ENCODE measurements around the gene IGFBP3. TPM values are rescaled to one million over a fixed set of nuclear protein-coding genes. Genes with fewer than 3 reads are reported as not detected.

The IGFBP3 gene
- total RNA-seq (2021) (2.9 to 4.9 TPM (median 4.3 TPM) in 3 replicates), Bru-seq, nascent RNA (percentile 43 among the genes with signal in this experiment)
- long read RNA-seq, experiment 1, transcript IGFBP3-201 (5 exons, 2,262 nt), result major isoform, 8 of 9 reads
- long read RNA-seq, experiment 1, partial matches to known transcripts, result 0 of 9 reads
- long read RNA-seq, experiment 1, other reads (novel, unspliced or antisense), result 1 of 9 reads
- long read RNA-seq, experiment 2, partial matches to known transcripts, result 0 of 7 reads
- long read RNA-seq, experiment 2, other reads (novel, unspliced or antisense), result 3 of 7 reads
- long read RNA-seq, experiment 3, result 0 reads

- ChIA-PET CTCF (interaction anchor here (0.6 to 4.2 kb wide), 12 partner anchors 9 to 1260 kb away, joined by 3 to 59 read pairs (median 7); no protein-coding TSS in a partner anchor), POLR2A (interaction anchor here (0.6 kb wide), 2 partner anchors 47 to 412 kb away, joined by 3 to 6 read pairs; no protein-coding TSS in a partner anchor)
- ATAC-seq, result peak; percentile 77
- peak; percentile 73 for DNase-seq (ENCODE audit: low spot score)
- Mint-ChIP-seq H3K27ac (no peak within 1 kb of the TSS), H3K36me3 (no peaks in the 10 kb centered on the region), H3K27me3 (ENCODE audit: low read depth) (peaks cover 66% of the 10 kb centered on the region), H3K4me3 (peak within 1 kb of the TSS; percentile 80), H3K9me3 (no peaks in the 10 kb centered on the region), H3K4me1 (peaks cover 51% of the 10 kb centered on the region)
- peak; percentile 35; the same call in 1 of the 2 replicates for TF ChIP-seq USF2 (CRISPR knock-in tag; IDR thresholded peaks at IDR 0.05)
- no peak for TF ChIP-seq ARID4B (CRISPR knock-in tag; IDR thresholded peaks at IDR 0.05; ENCODE audit: borderline replicate concordance)
- no peak for TF ChIP-seq NR2C2 (CRISPR knock-in tag; IDR thresholded peaks at IDR 0.05)
- no peak for TF ChIP-seq ATF2 (CRISPR knock-in tag; IDR thresholded peaks at IDR 0.05; ENCODE audit: borderline replicate concordance, low read depth)
- TF ChIP-seq RELA (CRISPR knock-in tag; IDR thresholded peaks at IDR 0.05; ENCODE audit: borderline replicate concordance), result 0 out of 2 replicates have a peak, but pooled peaks have one; percentile 32
- no peak for TF ChIP-seq NFATC4 (CRISPR knock-in tag; IDR thresholded peaks at IDR 0.05)
- TF ChIP-seq CREM (CRISPR knock-in tag; IDR thresholded peaks at IDR 0.05), result no peak; the same call in 1 of the 2 replicates
- no peak; the same call in 1 of the 2 replicates for TF ChIP-seq JUN (CRISPR knock-in tag; IDR thresholded peaks at IDR 0.05)
- TF ChIP-seq ZNF121 (CRISPR knock-in tag; IDR thresholded peaks at IDR 0.05), result no peak
- no peak for TF ChIP-seq CBFB (CRISPR knock-in tag; IDR thresholded peaks at IDR 0.05; ENCODE audit: low read depth)
- TF ChIP-seq EMX1 (CRISPR knock-in tag; IDR thresholded peaks at IDR 0.05), result no peak
- no peak for TF ChIP-seq IRF1 (CRISPR knock-in tag; IDR thresholded peaks at IDR 0.05)
- no peak for TF ChIP-seq TEAD4 (CRISPR knock-in tag; IDR thresholded peaks at IDR 0.05)
- peak; percentile 74; the same call in 1 of the 2 replicates for TF ChIP-seq E2F5 (CRISPR knock-in tag; IDR thresholded peaks at IDR 0.05)
- TF ChIP-seq ESRRA (CRISPR knock-in tag; IDR thresholded peaks at IDR 0.05; ENCODE audit: borderline replicate concordance), result no peak
- no peak for TF ChIP-seq HMGA2 (CRISPR knock-in tag; IDR thresholded peaks at IDR 0.05)
- TF ChIP-seq ZNF396 (CRISPR knock-in tag; IDR thresholded peaks at IDR 0.05; ENCODE audit: borderline replicate concordance), result no peak
- no peak for TF ChIP-seq NR1H2 (CRISPR knock-in tag; IDR thresholded peaks at IDR 0.05)
- TF ChIP-seq GTF2I (CRISPR knock-in tag; conservative IDR thresholded peaks at IDR 0.05), result no peak
- no peak for TF ChIP-seq MLX (CRISPR knock-in tag; IDR thresholded peaks at IDR 0.05)
- TF ChIP-seq ZNF671 (CRISPR knock-in tag; IDR thresholded peaks at IDR 0.05), result no peak
- no peak for TF ChIP-seq AFF4 (CRISPR knock-in tag; IDR thresholded peaks at IDR 0.05; ENCODE audit: borderline replicate concordance)
- no peak for TF ChIP-seq TCF7 (CRISPR knock-in tag; IDR thresholded peaks at IDR 0.05; ENCODE audit: low read depth)
These were observed at the start of gene IGFBP3 for GRCh38 chr7:45920502-45921380. Gene IGFBP3 (minus strand): TSS chr7:45921272. CDS start chr7:45921140, 132 bp downstream.
